HEK293T (cell line): ENCODE data around the gene PREB.

ENCODE experiments used
- L3MBTL2 ChIP-seq: fragments of 450-650 bp; conservative IDR thresholded peaks from 2 replicates; pipeline ENCODE4 v1.6.1; 2016; ENCODE audit warnings: mild to moderate bottlenecking
- ZNF384 ChIP-seq: fragments of 450-650 bp; IDR thresholded peaks from 2 replicates; pipeline ENCODE4 v1.6.1; 2016

DNA sequence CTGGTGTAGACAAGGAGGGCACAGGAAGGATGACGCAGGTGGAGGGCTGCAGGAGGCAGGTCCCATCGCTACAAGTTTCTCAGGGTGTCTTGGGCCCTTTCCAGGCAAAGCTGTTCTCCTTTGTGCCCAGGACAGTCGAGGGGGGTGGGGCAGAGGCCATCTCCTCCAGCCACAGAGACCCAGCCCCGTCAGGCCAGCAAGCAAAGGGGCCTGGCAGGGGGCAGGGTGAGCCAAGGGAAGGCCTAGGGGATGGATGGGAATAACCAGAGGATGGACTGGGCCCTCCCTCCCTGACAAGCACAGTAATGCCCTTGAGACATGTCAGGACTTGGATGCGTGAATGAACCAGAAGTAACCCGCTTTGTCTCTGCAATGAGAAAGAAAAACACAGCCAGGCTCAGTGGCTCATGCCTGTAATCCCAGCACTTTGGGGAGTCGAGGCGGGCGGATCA lies 20.7 kb upstream of the PREB start:
- no peak for TF ChIP-seq ZNF384
- TF ChIP-seq L3MBTL2, result no peak
